Stimulated activated CD8-positive, alpha-beta memory T cell treated with anti-CD3 and anti-CD28 coated beads, Interleukin-7, amount 100 ng/mL, for 1 hour (primary cell): ENCODE results near the gene SLC1A5.

Experiments
- DNase-seq, 2 donors: peaks; one replicate each; pipeline ENCODE4 v3.0.0-alpha.2; 2020; ENCODE audit warnings: low read depth in 2 of 2

SLC1A5 gene

GRCh38 chr19:46744005-46744691 is 44.2 kb downstream of the SLC1A5 start:
- DNase-seq = no peak

DNA sequence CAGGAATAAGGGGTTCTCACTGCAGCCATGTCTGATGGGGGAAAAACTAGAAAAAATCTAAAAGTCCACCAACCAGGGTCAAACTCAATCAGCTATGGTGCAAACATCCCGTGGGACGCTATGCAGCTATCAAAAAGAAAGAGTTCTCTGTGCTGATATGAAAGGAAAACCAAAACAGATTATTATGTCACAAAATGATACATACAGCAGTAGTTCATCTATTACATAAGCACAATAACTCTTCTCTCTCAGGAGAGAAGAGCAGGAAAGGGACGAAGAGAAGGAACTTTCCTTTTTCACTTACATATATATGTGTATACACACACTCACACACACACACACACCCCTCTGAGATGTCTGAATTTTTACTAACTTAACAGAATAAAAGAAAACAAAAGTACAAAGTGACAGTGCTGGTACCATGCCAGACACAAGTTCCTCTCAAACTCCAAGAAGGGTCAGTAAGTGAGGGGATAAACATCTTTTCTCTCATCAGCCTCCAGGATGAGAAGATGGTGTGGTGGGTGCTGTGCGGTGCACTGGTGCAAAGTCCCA is 45.4 kb downstream of the SLC1A5 start:
- no peak for DNase-seq

DNA sequence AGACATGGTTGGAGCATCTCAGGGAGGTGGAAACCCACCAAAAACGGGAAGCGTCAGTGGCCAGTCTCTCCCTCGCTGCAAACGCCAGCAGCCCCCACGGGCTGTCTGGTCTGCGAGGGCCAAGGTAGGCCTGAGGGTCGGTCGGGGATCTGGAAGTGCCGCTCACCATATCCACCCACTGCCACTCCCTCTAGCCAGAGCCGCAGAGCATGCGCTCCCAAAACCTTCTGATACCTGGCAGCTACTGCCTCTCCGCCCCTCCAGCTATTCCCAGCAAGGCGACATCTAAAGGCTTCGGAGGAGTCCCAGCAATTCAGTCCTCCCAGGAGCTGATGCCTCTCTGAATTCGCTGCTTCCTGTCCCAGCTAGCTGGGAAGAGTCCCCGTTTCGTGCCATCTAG is 46.9 kb downstream of the SLC1A5 start:
- DNase-seq = no peak

DNA sequence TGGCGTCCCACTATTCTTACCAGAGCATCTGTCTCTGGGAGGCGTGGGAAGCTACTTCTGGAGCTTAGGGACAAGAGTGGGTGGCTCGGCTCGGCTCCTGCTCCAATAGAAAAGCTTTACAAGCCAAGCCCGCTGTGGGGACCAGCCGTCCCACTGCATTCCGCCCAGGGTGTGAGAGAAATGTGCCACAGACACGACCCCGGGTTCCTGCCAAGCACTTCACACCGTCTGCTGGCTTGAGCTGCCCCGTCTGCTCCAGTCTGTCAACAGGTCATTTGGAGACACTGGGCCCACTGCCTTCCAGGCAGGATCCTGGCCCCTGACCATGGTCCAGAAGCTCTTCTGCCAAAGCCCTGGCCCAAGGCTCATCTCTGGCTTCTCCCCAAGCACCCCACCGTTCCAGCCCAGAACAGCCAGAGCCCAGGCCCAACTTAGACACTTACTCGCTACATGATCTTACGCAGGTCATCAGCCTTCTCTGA is 49.1 kb downstream of the SLC1A5 start:
- no peak for DNase-seq

GRCh38 chr19:46737761-46738171 is 50.6 kb downstream of the SLC1A5 start:
- DNase-seq = no peak

DNA sequence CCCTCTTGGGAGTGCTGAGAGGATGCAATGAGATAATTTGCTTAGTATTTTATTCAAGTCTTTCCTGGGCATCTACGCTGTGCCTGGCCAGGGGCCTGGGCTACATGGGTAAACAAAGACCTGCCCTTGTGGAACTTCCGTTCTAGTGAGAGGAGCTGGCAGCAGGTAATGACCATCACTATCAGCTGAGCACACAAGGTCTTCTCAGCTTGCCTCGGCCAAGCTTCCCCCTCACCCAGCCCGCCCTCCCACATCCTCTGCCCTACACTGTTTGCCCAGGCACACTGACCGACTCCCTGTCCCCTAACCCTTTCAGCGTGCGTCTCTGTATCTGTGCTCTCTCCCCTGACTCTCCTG is 51.1 kb downstream of the SLC1A5 start:
- DNase-seq = no peak

GRCh38 chr19:46736531-46737297 is 51.7 kb downstream of the SLC1A5 start:
- DNase-seq = no peak

GRCh38 chr19:46733690-46734292 is 54.6 kb downstream of the SLC1A5 start:
- no peak for DNase-seq

- no peak for DNase-seq
These were observed 55.3 kb downstream of the SLC1A5 start for GRCh38 chr19:46732966-46733689.

DNA sequence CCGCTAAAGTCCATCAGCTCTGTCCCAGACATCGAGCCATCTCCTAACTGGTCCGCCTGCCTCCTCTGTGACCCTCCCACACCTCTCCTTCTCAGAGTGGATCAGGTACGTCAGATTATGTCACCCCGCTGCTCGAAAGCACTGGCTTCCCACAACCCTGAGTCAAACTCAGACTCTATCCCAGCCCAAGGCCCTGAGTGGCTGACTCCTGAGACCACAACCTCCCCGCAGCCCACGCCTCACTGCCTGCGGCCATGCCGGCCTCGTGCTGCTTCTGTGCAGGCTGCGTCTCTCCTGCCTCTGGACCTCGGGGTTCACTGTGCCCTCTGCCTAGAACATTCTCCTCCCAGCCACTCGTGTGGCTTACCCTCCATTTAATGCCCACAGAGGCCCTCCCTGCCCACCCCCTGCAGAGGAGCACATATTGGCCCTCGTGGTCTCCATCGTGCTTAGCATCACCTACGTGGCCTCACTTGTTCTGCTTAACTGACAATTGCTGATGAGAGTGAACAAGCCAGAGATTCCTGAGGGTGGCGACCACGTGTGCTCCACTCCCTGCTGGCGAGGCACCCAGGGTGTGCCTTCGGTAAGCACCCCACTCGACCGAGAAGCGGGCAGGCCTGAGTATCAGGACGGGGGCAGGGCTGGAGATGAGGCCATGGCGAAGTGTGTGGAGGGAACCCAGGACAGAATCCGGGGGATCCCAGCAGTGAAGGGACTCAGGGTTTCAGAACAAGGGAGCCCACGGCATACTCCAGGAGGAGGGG is 56.0 kb downstream of the SLC1A5 start:
- DNase-seq = no peak

- DNase-seq = no peak
These were observed 56.8 kb downstream of the SLC1A5 start for GRCh38 chr19:46731584-46731983.

DNA sequence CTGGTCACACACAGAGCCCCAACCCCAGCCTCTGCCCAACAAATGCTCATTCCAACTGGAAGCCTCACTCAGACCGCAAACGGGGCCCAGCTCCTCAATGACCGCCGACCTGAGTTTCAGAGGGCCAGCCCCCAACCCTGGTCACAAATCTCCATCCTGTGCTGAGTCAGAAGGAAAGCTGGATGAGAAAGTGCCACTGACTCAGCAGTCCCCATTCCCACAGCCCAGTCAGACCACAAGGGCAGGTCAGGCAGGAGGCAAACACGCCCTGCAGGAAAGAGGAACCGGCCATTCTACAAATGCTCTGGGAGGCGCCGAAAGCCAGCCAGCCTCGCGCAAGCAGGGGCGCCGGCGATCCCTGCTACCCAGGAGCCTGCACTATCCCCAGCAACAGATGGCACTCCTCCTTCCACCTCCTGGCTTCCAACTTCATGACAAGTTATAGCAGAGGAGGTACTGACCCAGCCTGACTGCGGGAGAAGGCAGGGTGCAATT is 57.3 kb downstream of the SLC1A5 start:
- no peak for DNase-seq

DNA sequence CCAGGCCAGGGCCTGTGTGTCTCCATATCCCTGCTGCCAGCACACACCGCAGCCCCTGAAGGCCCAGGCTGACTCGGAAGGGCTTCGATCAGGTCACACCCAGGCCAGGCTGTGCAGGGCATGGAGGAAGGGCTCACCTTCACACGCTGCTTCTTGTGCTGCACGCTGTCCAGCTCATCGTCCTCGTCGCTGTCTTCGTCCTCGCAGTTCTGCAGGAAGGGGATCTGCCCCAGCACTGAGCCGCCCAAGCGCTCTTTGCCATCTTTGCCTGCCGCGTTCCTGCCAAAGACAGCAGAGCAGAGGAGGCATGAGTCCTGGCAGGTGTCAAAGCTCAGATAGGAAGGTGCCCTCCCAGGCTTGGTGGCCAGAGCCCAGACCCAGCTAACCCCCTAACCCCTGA is 57.8 kb downstream of the SLC1A5 start:
- DNase-seq = no peak

- DNase-seq = no peak
These were observed 58.2 kb downstream of the SLC1A5 start for GRCh38 chr19:46730187-46730586.

GRCh38 chr19:46729696-46730095 is 58.7 kb downstream of the SLC1A5 start:
- DNase-seq = no peak

DNA sequence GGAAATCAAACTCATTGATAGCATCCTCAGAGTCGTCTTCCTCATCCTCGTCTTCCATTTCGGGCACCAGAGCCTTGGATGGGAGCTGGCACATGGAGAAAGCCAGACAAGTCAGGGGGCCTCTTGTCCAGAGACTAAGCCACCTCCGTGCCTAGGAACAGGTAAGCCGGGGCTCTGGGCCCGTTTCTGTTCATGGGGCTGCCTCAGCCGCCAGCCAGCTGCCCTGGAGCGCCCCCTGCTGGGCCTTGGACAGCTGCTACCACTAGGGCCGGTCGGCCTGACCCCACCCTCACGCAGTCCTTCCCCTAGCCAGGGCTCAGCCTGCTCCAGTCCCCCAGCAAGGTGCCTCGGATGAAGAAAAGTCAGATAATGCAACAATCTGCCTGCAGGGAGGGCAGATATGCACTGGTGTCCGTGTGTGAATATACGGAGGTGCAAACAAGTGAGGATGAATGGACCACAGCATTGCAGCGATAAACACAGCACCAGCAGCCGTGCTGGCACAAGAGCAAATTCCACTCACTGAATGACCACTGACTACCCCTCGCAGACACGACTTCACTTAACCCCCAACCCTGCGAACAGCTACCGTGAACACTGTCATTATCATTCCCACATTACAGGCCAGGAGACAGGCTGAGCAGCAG is 59.6 kb downstream of the SLC1A5 start:
- peak; percentile 65 to 80 for DNase-seq

DNA sequence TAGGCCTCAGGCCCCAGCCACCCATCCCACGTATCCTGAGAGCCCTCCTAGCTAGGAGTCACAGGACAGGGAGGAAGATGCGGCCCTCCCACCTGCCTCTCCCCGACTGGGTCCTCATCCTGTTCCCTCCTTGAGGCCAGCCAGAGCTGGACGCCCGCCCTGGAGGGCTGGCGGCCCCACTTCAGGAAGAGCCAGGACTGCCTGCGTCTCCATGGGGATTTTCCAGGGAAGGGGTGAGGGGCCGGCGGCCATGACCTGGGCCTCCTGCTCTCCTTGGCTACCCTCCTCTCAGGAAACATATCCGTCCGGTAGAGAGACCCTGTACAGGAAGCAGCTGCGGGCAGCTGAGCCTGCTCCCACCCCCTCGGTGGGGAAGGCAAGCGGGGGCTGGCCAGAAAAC is 60.2 kb downstream of the SLC1A5 start:
- no peak for DNase-seq

GRCh38 chr19:46727757-46728156 is 60.6 kb downstream of the SLC1A5 start:
- no peak for DNase-seq

DNA sequence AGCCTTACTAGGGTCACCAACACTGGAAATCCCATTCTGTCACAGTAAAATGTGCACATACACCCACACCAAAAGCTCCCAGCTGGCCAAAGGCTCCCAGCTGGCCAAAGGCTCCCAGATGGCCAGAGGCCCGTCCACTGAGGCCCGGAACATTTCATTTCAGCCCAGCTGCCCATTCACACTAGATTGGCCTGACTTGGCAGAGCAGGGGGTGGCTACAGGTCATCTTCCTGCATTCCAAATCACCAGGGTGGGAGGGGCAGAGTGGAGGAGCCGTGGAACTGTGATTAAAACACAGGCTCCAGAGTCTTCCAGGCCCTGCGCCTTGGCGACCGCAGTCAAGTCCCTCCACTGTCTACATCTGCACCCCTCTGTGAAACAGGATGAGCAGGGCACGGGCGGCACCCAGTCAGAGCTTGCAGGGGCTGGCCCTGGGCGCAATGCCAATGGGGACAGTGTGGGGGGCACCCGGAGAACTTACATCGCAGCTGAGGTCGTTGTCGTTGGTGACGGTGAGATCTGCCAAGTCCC is 61.4 kb downstream of the SLC1A5 start:
- no peak for DNase-seq

DNA sequence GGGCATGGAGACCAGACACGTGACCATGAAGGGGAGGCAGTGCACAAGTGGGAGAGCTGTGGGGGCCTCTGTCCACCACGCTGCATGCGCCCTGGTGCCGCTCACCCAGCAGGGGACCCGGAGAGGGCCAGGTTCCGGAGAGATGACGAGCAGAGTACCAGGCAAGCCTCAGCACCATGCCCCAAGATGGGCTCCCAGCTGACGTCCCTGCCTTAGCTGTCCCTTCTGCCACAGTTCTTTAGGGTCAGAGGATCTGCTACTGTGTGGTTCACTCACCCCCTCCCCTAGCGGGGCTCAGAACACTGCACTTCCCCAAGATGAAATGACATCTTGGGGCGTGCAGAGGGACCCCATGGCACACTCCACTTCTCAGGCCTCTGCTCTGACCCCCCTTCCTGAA is 61.8 kb downstream of the SLC1A5 start:
- DNase-seq = no peak
